Activated B cell treated with CpG ODN at 0.5 μM for 24 hours (primary cell): Measurements from ENCODE around the gene KCNA2. TPM values are rescaled to one million over a fixed set of nuclear protein-coding genes. Genes with fewer than 3 reads are reported as not detected.

Experiments
- ATAC-seq: fragments of 200-7000 bp; cut with Tn5 transposase; one replicate; pipeline ENCODE4 v1.10.0; 2021; ENCODE audit warnings: low read depth, mild to moderate bottlenecking, moderate library complexity
- CTCF ChIA-PET: fragments of 350-600 bp; sonication (Branson Sonifier 250); formaldehyde crosslinking; loops from one replicate; lab custom pipeline; 2021; ENCODE audit warnings: antibody characterized with exemption; lab: Charles Lee
- POLR2A ChIA-PET: fragments of 350-600 bp; sonication (Branson Sonifier 250); formaldehyde crosslinking; loops from one replicate; lab custom pipeline; 2021; ENCODE audit warnings: antibody characterized with exemption; lab: Charles Lee
- DNase-seq: peaks from one replicate; pipeline ENCODE4 v3.0.0; 2022
- H3K27ac Mint-ChIP-seq: one replicate; pipeline ENCODE4 v1.8.0; 2020; ENCODE audit warnings: mixed read lengths
- H3K27me3 Mint-ChIP-seq: one replicate; pipeline ENCODE4 v1.8.0; 2021; ENCODE audit warnings: mixed read lengths
- H3K36me3 Mint-ChIP-seq: one replicate; pipeline ENCODE4 v1.8.0; 2021; ENCODE audit warnings: low read depth, mixed read lengths
- H3K4me1 Mint-ChIP-seq: one replicate; pipeline ENCODE4 v1.8.0; 2021; ENCODE audit warnings: mixed read lengths
- H3K4me3 Mint-ChIP-seq: one replicate; pipeline ENCODE4 v1.8.0; 2020; ENCODE audit warnings: mild to moderate bottlenecking, mixed read lengths
- H3K9me3 Mint-ChIP-seq: one replicate; pipeline ENCODE4 v1.8.0; 2020; ENCODE audit warnings: mixed read lengths
- CTCF ChIP-seq: fragments of 200-600 bp; IDR thresholded peaks from one replicate; pipeline ENCODE4 v1.8.0; 2022; ENCODE audit warnings: antibody characterized with exemption, mild to moderate bottlenecking
- intact Hi-C: fragments of 100-400 bp; cut with micrococcal nuclease; formaldehyde crosslinking; loops from one replicate; pipeline ENCODE4 v1.15.1; 2024
- total RNA-seq: library from RNA; stranded (reverse); gene quantifications from 2 replicates; pipeline ENCODE4 v1.2.3, GENCODE V29; 2022

KCNA2 gene
- total RNA-seq, 1 donor from 2014 or later: 0.13 TPM

GRCh38 chr1:110596312-110596711, 9.8 kb downstream of the KCNA2 start:
- Mint-ChIP-seq H3K27me3 (peaks cover 15% of the 10 kb centered on the region), H3K36me3 (no peaks in the 10 kb centered on the region), H3K27ac (no peak overlapping the region), H3K9me3 (no peaks in the 10 kb centered on the region), H3K4me1 (no peaks in the 10 kb centered on the region), H3K4me3 (no peak overlapping the region)
- ChIA-PET CTCF (no interaction called here), POLR2A (no interaction called here)
- DNase-seq: no peak
- intact Hi-C loops: no loop called here
- no peak for TF ChIP-seq CTCF
- no peak for ATAC-seq

- ChIA-PET POLR2A (no interaction called here), CTCF (interaction anchor here (0.9 kb wide), 1 partner anchor 22 kb away, joined by 3 read pairs; no protein-coding TSS in a partner anchor)
- TF ChIP-seq CTCF: no peak
- peaks cover 19% of the 10 kb centered on the region for H3K27me3 Mint-ChIP-seq
- H3K36me3 Mint-ChIP-seq: no peaks in the 10 kb centered on the region
- H3K4me1 Mint-ChIP-seq: no peaks in the 10 kb centered on the region
- ATAC-seq (no peak), DNase-seq (no peak)
- H3K27ac Mint-ChIP-seq: no peak overlapping the region
- intact Hi-C loops: no loop called here
- H3K9me3 Mint-ChIP-seq: no peaks in the 10 kb centered on the region
- no peak overlapping the region for H3K4me3 Mint-ChIP-seq
These were observed 10.8 kb downstream of the KCNA2 start for GRCh38 chr1:110595353-110595710.

- intact Hi-C loops: no loop called here
- H3K27me3 Mint-ChIP-seq: peaks cover 19% of the 10 kb centered on the region
These were observed 11.5 kb downstream of the KCNA2 start for GRCh38 chr1:110594456-110595352.

GRCh38 chr1:110593902-110594301, 12.3 kb downstream of the KCNA2 start:
- TF ChIP-seq CTCF: no peak
- no peaks in the 10 kb centered on the region for H3K9me3 Mint-ChIP-seq

More at GRCh38 chr1:110594456-110595352, 11.5 kb downstream of the KCNA2 start:
- Mint-ChIP-seq H3K36me3 (no peaks in the 10 kb centered on the region), H3K4me1 (no peaks in the 10 kb centered on the region), H3K27ac (no peak overlapping the region), H3K9me3 (no peaks in the 10 kb centered on the region), H3K4me3 (no peak overlapping the region)
- ChIA-PET CTCF (interaction anchor here (0.9 to 1.1 kb wide), 2 partner anchors 21 to 24 kb away, joined by 3 to 4 read pairs; no protein-coding TSS in a partner anchor), POLR2A (no interaction called here)
- no peak for DNase-seq
- ATAC-seq: no peak
- no peak for TF ChIP-seq CTCF

GRCh38 chr1:110591956-110592355, 14.2 kb downstream of the KCNA2 start:
- no peaks in the 10 kb centered on the region for H3K36me3 Mint-ChIP-seq
- ATAC-seq: no peak
- intact Hi-C loops: no loop called here

More at GRCh38 chr1:110593902-110594301, 12.3 kb downstream of the KCNA2 start:
- ATAC-seq (no peak), DNase-seq (no peak)
- Mint-ChIP-seq H3K4me1 (no peaks in the 10 kb centered on the region), H3K36me3 (no peaks in the 10 kb centered on the region), H3K27me3 (peaks cover 23% of the 10 kb centered on the region), H3K27ac (no peak overlapping the region), H3K4me3 (no peak overlapping the region)
- ChIA-PET CTCF (interaction anchor here (1.1 kb wide), 1 partner anchor 25 kb away, joined by 4 read pairs; no protein-coding TSS in a partner anchor), POLR2A (no interaction called here)
- intact Hi-C loops: no loop called here

More at GRCh38 chr1:110591956-110592355, 14.2 kb downstream of the KCNA2 start:
- Mint-ChIP-seq H3K4me1 (no peaks in the 10 kb centered on the region), H3K27me3 (peaks cover 34% of the 10 kb centered on the region), H3K9me3 (no peaks in the 10 kb centered on the region), H3K27ac (no peak overlapping the region), H3K4me3 (no peak overlapping the region)
- no peak for DNase-seq
- no peak for TF ChIP-seq CTCF
- ChIA-PET CTCF (no interaction called here), POLR2A (no interaction called here)
